Inflammatory macrophage treated with lipopolysaccharide for 1 hour (primary cell): ENCODE measurements around the gene APOBEC3F.
"Not testable (repeated sequence)": the region's sequence is repeated elsewhere in the genome, so short reads cannot be mapped to it uniquely, and the experiment has no call there.

Experiments used
- DNase-seq, 2 donors: peaks; one replicate each; pipeline ENCODE4 v3.0.0-alpha.2; 2020 to 2022

APOBEC3F gene

DNA sequence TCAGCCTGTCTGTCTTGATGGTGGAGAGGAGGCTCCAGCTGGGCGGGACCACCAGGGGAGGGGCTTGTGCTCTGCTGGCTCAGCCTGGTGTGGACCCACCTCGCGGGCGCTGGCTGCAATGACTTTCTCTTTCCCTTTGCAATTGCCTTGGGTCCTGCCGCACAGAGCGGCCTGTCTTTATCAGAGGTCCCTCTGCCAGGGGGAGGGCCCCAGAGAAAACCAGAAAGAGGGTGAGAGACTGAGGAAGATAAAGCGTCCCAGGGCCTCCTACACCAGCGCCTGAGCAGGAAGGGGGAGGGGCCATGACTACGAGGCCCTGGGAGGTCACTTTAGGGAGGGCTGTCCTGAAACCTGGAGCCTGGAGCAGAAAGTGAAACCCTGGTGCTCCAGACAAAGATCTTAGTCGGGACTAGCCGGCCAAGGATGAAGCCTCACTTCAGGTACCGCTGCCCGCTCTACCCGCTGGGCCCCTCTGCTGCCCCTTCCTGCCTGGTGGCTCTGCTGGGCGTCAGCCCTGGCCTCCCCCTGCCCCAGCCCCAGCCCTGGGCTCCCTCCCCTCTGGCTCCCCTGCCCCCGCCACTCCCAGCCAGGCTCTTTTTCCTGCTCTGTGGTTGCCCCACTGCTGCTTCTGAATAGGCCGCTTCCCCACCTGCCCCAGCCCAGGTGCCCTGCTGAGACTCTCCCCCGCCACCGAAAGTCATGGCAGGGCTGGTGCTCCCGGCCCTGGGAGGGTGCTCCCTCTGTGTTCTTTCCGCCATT is at the start of gene APOBEC3F:
Gene APOBEC3F (plus strand): TSS at position 327 of the 759 bp plus-strand sequence. CDS start 97 bp downstream, at position 424.
- peak; percentile 17 to 38 for DNase-seq

DNA sequence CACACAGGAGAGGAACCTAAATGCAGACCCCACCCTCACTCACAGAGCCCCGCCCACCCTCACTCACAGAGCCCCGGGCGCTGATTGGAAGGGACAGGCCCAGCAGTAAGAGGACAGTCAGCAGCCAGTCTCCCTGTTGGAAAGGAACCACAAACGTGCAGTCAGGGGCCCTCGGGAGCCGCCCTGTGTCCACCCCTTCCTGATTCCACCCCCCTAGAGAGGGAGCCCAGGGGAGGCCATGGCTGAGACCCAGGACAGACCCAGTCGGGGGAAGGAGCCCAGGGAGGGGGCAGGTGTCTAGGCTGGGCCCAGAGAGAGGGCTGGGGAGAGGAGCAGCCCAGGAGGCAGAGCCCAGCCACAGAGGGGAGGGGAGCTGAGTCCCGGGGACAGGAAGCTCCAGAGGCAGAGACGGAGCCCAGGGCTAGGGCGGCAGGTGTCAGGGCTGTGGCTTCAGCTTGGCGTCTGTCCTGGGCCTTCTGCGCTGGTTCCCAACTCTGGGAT is 47.7 kb upstream of the APOBEC3F start:
- not testable (repeated sequence) for DNase-seq

DNA sequence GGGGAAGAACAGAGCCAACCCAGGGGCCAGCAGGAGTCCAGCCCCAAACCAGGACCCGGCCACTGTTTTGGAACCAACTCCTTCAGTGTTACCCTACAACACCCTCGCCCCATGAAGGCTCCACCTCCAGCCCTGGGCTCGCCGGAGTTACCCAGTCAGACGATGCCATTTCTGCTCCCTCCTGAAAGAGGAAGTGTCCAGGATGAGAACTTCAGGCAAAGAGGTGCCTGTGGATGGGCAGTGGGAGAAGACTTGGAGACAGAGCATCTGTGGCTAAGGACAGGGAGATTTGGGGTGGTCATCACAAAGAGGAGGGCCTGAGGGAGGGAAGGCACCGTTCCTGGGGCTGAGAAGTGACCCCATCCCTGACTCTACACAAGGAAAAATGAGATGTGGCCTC is 44.6 kb upstream of the APOBEC3F start:
- no peak for DNase-seq

DNA sequence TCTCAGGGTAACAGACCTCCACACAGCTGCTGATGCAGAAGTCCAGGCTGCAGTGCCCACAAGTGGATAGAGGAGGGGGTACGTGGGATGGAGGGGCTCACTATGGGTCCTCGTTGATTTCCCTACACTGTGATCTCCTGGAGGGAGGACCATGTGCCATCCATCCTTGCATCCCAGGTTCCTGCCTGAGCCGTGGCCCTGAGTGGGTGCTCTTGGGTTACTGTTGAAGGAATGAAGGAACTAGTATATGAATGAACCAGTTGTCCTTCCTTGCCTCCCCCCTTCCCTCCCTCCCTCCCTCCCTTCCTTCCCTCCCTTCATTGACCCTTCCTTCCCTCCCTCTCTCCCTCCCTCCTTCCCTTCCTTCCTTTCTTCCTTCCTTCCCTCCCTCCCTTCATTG is 43.1 kb upstream of the APOBEC3F start:
- no peak for DNase-seq

DNA sequence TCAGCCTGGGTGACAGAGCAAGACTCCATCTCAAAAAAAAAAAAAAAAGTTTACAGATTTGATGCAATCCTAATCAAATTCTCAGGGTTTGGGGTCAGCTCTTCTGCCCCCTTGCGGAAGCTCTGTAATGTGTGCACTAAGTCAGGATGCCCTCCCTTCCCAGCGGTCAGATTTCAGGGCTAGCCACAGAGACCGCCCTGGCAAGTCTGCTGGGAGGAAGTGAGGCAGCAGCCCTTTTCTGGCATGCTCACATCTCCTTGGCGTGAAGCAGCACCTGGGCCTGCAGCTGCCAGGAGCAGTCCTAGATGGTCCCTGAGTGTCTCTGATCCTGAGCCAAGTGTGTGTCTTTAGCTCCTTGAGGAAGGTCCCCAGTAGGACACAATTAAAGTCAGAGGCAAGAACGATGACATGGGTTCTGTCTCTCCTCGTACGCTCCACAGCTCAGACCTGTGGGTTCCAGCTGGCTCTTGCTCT is 37.5 kb upstream of the APOBEC3F start:
- peak; percentile 76 to 92 for DNase-seq

DNA sequence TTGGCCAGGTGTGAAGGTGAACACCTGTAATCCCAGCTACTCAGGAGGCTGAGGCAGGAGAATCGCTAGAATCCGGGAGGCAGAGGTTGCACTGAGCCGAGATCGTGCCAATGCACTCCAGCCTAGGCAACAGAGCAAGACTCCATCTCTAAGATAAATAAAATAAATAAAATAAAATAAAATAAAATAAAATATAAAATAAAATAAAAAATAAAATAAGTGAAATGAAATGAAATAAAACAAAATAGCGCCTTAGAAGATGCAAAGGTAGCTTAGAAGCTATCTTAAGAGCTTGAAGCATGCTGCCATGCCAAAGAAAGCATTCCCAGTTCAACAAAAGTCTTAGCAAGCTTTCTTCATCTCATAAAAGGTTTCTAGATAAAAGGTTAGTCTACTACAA is 33.5 kb upstream of the APOBEC3F start:
- no peak for DNase-seq

DNA sequence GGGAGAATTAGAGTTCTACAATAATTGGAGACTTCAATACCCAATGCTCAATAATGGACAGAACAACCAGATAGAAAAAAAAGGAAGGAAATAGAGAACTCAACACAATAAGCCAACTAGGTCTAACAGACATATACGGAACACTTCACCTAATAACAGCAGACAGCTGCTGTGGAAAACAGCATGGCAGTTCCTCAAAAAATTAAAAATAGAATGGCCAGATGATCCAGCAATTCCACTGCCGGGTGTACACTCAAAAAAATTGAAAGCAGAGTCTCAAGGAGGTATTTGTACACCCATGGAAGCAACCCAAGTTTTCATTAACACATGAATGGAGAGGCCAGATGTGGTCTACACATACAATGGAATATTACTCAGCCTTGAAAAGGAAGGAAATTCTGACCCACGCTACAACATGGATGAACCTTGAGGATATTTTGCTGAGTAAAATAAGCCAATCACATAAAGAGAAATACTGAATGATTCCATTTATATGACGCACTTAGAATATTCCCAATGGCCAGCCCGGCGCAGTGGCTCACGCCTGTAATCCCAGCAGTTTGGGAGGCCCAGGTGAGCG is 32.3 kb upstream of the APOBEC3F start:
- DNase-seq: not testable (repeated sequence)

DNA sequence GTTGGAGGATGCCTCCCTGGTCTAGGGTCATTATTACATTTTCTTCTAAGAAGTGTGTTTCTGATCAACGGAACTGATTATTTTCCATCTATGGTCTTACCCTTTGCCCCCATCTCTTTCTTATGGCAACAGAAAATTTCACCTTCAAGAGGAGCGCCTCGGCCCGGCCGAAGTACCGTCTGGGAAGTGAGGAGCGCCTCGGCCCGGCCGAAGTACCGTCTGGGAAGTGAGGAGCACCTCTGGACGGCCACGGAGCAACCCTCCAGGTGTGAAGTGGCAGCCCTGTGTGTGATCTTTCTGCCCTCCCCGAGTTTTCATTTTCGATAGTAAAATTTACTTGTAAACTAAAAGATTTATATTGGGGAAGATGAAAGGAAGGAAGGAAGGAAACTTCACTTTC is 29.7 kb upstream of the APOBEC3F start:
- no peak for DNase-seq

DNA sequence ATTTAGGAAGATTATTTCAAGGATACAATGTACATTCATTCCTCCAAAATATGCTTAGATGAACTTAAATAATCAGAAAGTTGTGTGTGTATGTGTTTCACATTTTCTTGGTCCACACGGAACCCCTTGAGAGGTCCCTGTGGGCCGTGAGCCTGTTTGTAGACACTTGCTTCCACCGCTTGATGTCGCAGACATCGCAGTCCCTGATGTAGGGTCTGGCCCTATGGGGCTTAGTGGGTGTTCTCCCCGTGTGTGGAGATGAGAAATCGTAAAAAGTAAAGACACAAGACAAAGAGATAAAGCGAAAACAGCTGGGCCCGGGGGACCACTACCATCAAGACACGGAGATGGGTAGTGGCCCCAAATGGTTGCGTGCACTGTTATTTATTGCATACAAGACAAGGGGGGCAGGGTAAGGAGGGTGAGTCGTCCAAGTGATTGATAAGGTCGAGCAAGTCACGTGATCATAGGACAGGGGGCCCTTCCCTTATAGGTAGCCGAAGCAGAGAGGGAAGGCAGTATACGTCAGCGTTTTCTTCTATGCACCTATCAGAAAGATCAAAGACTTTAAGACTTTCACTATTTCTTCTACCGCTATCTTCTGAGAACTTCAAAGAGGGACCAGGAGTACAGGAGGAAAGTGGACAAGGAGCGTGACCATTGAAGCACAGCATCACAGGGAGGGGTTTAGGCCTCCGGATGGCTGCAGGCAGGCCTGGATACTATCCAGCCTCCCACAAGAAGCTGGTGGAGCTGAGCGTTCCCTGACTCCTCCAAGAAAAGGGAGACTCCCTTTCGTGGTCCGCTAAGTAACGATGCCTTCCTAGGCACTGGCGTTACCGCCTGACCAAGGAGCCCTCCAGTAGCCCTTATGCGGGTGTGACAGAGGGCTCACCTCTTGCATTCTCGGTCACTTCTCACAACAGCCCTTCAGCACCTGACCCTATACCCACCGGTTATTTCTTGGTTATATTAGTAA is 27.8 kb upstream of the APOBEC3F start:
- DNase-seq: no peak

DNA sequence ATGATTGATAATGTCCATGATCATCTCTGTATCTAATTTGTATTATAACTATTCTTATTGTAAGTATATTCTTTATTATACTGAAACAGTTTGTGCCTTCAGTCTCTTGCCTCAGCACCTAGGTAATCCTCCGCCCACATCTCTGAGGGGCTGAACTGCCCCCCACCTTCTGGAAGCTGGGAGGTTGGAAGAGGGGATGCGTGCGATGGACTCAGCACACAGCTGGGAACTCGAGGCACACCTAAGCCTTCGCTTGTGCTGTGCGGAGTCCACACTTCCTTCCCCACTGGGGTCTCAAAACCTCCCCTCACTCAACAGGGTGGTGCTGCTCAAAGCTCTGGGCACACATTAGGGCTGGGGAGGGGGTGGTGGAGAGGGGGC is 27.1 kb upstream of the APOBEC3F start:
- DNase-seq: not testable (repeated sequence)

DNA sequence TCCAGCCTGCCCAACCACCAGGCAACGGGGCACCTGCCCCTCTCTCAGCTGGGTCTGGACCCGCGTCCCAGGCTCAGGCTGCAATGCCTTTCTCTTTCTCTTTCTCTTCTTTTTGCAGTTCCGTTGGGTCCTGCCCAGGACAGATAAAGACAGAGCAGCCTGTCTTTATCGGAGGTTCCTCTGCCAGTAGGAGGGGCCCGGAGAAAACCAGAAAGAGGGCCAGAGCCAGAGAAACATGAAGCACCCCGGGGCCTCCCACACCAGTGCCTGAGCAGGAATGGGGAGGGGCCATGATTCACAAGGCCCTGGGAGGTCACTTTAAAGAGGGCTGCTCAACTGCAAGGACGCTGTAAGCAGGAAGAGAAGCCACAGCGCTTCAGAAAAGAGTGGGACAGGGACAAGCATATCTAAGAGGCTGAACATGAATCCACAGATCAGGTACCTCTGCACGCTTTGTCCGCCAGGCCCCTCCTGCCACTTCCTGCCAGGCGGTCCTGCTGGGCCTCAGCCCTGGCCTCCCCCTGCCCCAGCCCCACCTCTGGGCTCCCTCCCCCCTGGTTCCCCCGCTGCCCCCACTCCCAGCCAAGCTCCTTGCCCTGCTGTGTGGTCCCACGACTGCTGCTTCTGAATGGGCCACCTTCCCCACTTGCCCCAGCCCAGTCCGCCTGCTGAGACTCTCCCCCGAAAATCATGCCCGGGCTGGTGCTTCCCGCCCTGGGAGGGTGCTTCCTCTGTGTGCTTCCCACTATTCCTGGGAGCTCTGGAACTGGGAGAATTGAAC is 26.5 kb upstream of the APOBEC3F start, which contains the start of gene APOBEC3C:
Gene APOBEC3C (plus strand): TSS at position 316 of the 781 bp plus-strand sequence. CDS start 106 bp downstream, at position 422.
- peak; percentile 74 to 77 for DNase-seq

DNA sequence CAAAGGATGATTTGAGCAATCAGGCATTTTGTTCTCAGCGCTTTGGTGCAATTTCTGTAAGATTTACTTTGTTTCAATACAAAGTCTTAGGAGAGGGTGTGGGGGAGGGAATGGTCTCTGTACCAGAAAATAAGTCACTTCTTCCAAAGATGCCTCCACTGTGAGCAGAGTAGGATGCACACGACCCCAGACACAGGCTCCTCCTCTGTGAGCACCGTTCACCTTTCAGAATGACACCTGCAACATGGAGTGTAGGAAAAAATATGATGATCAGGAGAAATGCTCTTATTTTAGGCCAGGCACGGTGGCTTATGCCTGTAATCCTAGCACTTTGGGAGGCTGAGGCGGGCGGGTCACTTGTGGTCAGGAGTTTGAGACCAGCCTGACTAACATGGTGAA is 25.9 kb upstream of the APOBEC3F start:
- not testable (repeated sequence) for DNase-seq

DNA sequence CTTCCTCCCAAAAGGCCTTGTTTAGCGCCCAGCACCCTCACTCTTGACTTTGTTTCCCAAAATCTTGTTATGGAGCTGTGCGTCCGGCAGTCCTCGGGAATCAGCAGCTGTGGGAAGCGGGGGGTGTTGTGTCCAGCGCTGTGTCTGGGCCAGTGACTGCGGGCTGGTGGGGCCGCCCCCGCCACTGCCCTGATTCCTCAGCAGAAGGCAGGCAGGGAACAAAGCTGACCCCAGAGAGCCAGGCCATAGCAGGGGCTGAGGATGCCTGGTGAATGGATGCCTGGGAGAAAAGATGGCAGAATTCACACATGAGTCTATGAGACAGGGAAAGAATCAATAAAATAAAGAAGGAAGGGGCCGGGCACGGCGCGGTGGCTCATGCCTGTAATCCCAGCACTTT is 24.1 kb upstream of the APOBEC3F start:
- DNase-seq: no peak

DNA sequence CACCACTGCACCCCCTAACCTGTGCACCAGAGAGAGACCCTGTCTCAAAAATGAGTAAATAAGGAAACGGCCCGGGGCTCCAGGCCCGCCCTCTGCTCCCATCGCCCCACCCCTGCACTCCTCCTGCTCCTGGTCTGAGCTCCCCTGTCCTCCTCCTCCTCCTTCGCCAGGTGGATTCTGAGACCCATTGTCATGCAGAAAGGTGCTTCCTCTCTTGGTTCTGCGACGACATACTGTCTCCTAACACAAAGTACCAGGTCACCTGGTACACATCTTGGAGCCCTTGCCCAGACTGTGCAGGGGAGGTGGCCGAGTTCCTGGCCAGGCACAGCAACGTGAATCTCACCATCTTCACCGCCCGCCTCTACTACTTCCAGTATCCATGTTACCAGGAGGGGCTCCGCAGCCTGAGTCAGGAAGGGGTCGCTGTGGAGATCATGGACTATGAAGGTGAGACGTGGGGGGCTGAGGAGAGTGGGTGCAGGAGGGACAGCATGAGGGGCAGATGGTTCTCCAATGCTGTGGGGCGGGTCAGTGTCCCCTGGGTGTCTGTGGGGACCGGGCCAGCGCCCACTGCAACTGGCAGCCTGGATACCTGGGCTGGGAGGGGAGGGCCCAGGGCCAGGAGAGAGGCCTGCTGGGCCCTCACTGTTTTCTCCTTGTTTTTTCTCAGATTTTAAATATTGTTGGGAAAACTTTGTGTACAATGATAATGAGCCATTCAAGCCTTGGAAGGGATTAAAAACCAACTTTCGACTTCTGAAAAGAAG is 22.9 kb upstream of the APOBEC3F start:
- DNase-seq: no peak

DNA sequence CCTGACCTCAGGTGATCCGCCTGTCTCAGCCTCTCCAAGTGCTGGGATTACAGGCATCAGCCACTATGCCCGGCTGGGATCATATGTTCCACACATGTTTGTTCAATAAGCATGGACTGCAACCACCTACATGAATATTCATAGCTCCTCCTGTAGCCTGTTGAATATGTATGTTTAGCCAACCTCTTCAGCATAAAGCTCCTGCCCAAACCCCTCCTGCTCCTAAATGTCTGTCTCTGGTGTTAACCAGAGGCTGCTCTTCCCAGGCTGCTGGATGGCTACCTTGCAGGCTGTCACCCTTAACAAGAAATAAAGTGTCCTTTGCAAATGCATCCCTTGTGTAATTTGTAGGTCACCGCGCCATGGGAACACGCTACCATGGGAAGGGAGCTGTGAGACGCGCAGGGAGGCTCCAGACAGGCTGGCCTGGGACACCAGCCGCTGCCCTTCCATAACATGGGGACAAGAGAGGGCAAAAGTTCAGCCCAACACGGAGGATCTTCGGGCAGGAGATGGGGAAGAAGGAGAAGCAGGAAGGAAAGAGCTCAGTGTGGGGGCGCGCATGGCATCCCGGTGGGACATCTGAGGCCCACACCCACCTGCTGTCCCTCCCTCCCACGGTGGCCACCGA is 20.5 kb upstream of the APOBEC3F start:
- DNase-seq: not testable (repeated sequence)

DNA sequence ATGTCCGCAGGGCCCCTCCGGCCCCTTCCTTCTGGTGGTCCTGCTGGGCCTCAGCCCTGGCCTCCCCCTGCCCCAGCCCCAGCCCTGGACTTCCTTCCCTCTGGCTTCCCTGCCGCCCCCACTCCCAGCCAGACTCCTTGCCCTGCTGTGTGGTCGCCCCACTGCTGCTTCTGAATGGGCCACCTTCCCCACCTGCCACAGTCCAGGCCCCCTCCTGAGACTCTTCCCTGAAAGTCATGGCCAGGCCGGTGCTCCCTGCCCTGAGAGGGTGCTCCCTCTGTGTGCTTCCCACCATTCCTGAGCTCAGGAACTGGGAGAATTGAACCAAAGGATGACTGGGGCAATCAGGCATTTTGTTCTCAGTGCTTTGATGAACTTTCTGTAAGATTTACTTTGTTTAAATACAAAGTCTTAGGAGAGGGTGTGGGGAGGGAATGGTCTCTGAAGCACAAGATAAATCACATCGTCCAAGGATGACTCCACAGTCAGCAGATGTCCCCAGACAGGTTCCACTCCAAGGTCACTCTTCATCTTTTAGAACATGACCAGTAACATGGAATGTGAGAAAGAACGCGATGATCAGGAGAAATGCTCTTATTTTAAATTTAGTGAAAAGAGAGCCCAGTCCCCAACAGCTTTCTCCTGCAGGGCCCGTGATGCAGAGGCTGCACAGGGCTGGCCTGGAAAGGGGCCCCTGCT is 19.0 kb upstream of the APOBEC3F start:
- DNase-seq: no peak

DNA sequence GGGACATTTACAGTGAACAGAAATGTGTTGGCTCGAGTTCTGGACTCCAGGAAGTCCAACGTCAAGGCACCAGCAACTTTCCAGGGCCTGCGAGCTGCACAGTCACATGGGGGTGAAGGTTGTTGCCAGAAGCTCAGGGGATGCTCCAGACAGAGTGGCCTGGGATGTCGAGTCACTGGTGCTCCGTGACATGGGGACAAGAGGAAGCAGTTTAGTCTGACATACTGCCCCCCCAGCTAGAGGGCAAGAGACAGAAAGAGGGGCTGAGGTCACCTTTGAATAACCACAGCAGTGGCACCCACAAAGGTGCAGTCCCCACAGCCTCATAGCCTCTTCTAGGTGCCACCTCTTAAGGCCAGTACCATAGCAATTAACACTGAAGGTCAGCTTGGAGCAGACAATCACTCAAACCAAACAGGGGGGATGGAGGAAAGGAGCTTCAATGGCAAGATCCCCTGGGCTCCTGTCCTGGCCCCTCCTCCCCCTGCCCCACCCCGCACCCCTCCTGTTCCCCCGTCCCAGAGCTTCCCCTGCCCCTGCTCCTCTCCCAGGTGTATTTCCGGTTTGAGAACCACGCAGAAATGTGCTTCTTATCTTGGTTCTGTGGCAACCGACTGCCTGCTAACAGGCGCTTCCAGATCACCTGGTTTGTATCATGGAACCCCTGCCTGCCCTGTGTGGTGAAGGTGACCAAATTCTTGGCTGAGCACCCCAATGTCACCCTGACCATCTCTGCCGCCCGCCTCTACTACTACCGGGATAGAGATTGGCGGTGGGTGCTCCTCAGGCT is 15.9 kb upstream of the APOBEC3F start:
- DNase-seq: no peak

DNA sequence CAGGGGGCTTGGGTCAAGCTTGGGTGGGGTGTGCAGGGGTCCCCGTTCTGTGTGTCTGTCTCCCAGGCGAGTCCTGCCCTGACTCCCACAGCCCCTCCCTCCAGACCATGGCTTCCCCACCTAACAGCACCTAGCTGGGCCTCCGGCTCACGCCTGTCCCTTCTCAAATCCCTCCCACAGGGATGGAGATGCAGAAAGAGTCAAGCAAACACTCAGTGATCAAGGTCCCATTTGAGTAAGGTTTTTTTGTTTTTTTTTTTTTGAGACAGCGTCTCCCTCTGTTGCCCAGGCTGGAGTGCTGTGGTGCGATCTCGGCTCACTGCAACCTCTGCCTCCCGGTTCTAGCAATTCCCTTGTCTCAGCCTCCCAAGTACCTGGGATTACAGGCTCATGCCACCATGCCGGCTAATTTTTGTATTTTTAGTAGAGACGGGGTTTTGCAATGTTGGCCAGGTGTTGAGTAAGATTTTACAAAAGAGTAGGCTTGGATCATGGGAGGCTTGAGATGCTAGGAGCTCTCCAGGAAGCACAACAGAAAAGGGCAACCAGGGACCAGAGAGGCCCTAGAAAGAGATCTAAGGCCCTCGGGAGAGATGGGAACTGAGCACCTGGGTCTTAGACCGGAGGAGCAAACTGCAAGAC is 14.0 kb upstream of the APOBEC3F start:
- no peak for DNase-seq

DNA sequence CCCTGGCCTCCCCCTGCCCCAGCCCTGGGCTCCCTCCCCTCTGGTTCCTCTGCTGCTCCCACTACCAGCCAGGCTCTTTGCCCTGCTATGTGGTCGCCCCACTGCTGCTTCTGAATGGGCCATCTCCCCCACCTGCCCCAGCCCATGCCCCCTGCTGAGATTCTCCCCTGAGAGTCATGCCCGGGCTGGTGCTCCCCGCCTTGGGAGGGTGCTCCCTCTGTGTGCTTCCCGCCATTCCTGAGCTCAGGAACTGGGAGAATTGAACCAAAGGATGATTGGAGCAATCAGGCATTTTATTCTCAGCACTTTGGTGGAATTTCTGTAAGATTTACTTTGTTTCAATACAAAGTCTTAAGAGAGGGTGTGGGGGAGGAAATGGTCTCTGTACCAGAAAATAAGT is 12.9 kb upstream of the APOBEC3F start:
- no peak for DNase-seq
